SH-SY5Y (cell line): ENCODE measurements around the gene HSP90B1.

ENCODE experiments used
- GATA2 ChIP-seq: IDR thresholded peaks from 2 replicates; pipeline ENCODE4 v1.6.1; 2011; ENCODE audit warnings: mild to moderate bottlenecking, low read depth, low read length
- GATA3 ChIP-seq: IDR thresholded peaks from 2 replicates; pipeline ENCODE4 v1.6.1; 2011; ENCODE audit warnings: low read depth, mild to moderate bottlenecking, low read length, moderate library complexity

GRCh38 chr12:103901518-103902173, 28.6 kb upstream of the HSP90B1 start:
- TF ChIP-seq GATA2 (no peak), GATA3 (no peak)
